GM19452 (cell line): ENCODE results near the gene PRDM16.

ENCODE experiments used
- ATAC-seq: cut with Tn5 transposase; IDR thresholded peaks from one replicate; pipeline ENCODE4 v1.9.1; 2021; ENCODE audit not compliant: unreplicated experiment

Gene PRDM16

GRCh38 chr1:3329640-3330281, 260.8 kb downstream of the PRDM16 start:
- no peak for ATAC-seq

GRCh38 chr1:3330771-3331245, 261.8 kb downstream of the PRDM16 start:
- ATAC-seq, result no peak

GRCh38 chr1:3331564-3331963, 262.6 kb downstream of the PRDM16 start:
- ATAC-seq, result no peak

GRCh38 chr1:3332043-3332442, 263.0 kb downstream of the PRDM16 start:
- no peak for ATAC-seq

GRCh38 chr1:3332662-3333061, 263.7 kb downstream of the PRDM16 start:
- ATAC-seq, result no peak

GRCh38 chr1:3333903-3334302, 264.9 kb downstream of the PRDM16 start:
- ATAC-seq, result no peak

GRCh38 chr1:3334366-3334765, 265.4 kb downstream of the PRDM16 start:
- no peak for ATAC-seq

- ATAC-seq, result no peak
Measured at GRCh38 chr1:3335754-3336640, 267.0 kb downstream of the PRDM16 start.

GRCh38 chr1:3336641-3337630, 267.9 kb downstream of the PRDM16 start:
- ATAC-seq, result no peak

GRCh38 chr1:3337798-3338724, 269.1 kb downstream of the PRDM16 start:
- no peak for ATAC-seq

GRCh38 chr1:3338725-3339070, 269.7 kb downstream of the PRDM16 start:
- ATAC-seq, result no peak

- ATAC-seq, result no peak
Measured at GRCh38 chr1:3339856-3340255, 270.9 kb downstream of the PRDM16 start.

GRCh38 chr1:3340548-3341235, 271.7 kb downstream of the PRDM16 start:
- ATAC-seq, result no peak

GRCh38 chr1:3341236-3341994, 272.4 kb downstream of the PRDM16 start:
- no peak for ATAC-seq

- no peak for ATAC-seq
Measured at GRCh38 chr1:3342960-3343359, 274.0 kb downstream of the PRDM16 start.

GRCh38 chr1:3344395-3344794, 275.4 kb downstream of the PRDM16 start:
- no peak for ATAC-seq

- ATAC-seq, result no peak
Measured at GRCh38 chr1:3345792-3346191, 276.8 kb downstream of the PRDM16 start.

GRCh38 chr1:3346478-3346877, 277.5 kb downstream of the PRDM16 start:
- no peak for ATAC-seq
